Common myeloid progenitor, CD34-positive (primary cell): ENCODE measurements around the gene ZNF891. TPM values are rescaled to one million over a fixed set of nuclear protein-coding genes. Genes with fewer than 3 reads are reported as not detected.

Experiments used
- CTCF ChIA-PET: fragments of 350-600 bp; sonication (Branson Sonifier 250); formaldehyde crosslinking; loops from one replicate; lab custom pipeline; 2021; ENCODE audit warnings: antibody characterized with exemption; lab: Charles Lee
- POLR2A ChIA-PET: fragments of 350-600 bp; sonication (Branson Sonifier 250); formaldehyde crosslinking; loops from one replicate; lab custom pipeline; 2021; ENCODE audit warnings: antibody characterized with exemption; lab: Charles Lee
- DNase-seq, 3 donors: peaks; one replicate each; pipeline versions ENCODE4 v3.0.0 to v3.0.0-alpha.2; 2013
- H3K27ac ChIP-seq, 2 experiments: 1 replicate in 1 of 2; 2 replicates in 1 of 2; pipeline ENCODE4 v1.7.0; 2013; ENCODE audit warnings: inconsistent platforms in 2 of 2, low read length in 2 of 2, mild to moderate bottlenecking in 2 of 2, low read depth in 1 of 2, moderate library complexity in 1 of 2; ENCODE audit not compliant: severe bottlenecking in 2 of 2, insufficient read depth in 1 of 2, poor library complexity in 1 of 2
- H3K27me3 ChIP-seq, 5 experiments: replicated peaks in 2 of 5; 1 replicate in 3 of 5; 2 replicates in 2 of 5; pipeline versions ENCODE4 v1.6.1 to v1.7.0; 2013; ENCODE audit warnings: low read length in 4 of 5, mild to moderate bottlenecking in 2 of 5, moderate library complexity in 2 of 5, inconsistent platforms in 1 of 5; ENCODE audit not compliant: insufficient read depth in 5 of 5, control insufficient read depth in 4 of 5
- H3K36me3 ChIP-seq, 4 experiments: 1 replicate in 2 of 4; 2 replicates in 2 of 4; pipeline versions ENCODE4 v1.6.1 to v1.7.0; 2013; ENCODE audit warnings: low read length in 3 of 4, control low read depth in 1 of 4, mild to moderate bottlenecking in 1 of 4; ENCODE audit not compliant: control insufficient read depth in 4 of 4, insufficient read depth in 4 of 4
- H3K4me1 ChIP-seq, 4 experiments: 1 replicate in 3 of 4; 2 replicates in 1 of 4; pipeline versions ENCODE4 v1.6.1 to v1.7.1; 2013; ENCODE audit warnings: low read length in 3 of 4, mild to moderate bottlenecking in 3 of 4, control low read depth in 1 of 4, inconsistent platforms in 1 of 4, moderate library complexity in 1 of 4; ENCODE audit not compliant: control insufficient read depth in 4 of 4, insufficient read depth in 4 of 4; ENCODE audit errors: control extremely low read depth in 1 of 4
- H3K4me3 ChIP-seq, 7 experiments: 1 replicate in 4 of 7; 2 replicates in 3 of 7; pipeline versions ENCODE4 v1.5.1 to v1.7.0; 2013; ENCODE audit warnings: mild to moderate bottlenecking in 7 of 7, low read length in 6 of 7, moderate library complexity in 6 of 7, inconsistent platforms in 2 of 7, low read depth in 2 of 7, control low read depth in 1 of 7; ENCODE audit not compliant: insufficient read depth in 4 of 7, control insufficient read depth in 1 of 7; ENCODE audit errors: extremely low read depth in 1 of 7
- H3K9me3 ChIP-seq, 5 experiments: 1 replicate in 4 of 5; 2 replicates in 1 of 5; pipeline versions ENCODE4 v1.6.1 to v1.7.1; 2013; ENCODE audit warnings: low read length in 4 of 5, mild to moderate bottlenecking in 2 of 5, inconsistent platforms in 1 of 5, low read depth in 1 of 5, moderate library complexity in 1 of 5; ENCODE audit not compliant: control insufficient read depth in 4 of 5, insufficient read depth in 2 of 5; ENCODE audit errors: control extremely low read depth in 1 of 5
- WGBS: methylation state at CpG from one replicate; pipeline ENCODE4 v1.1.5; 2013; ENCODE audit not compliant: insufficient coverage; 5-methylcytosine and 5-hydroxymethylcytosine counted together
- polyA plus RNA-seq: library from polyadenylated mRNA; unstranded; fragments of 120-200 nt; gene quantifications from one replicate; pipeline ENCODE4 v1.2.1, GENCODE V29; 2013

Gene ZNF891
- polyA plus RNA-seq: 3.7 TPM

DNA sequence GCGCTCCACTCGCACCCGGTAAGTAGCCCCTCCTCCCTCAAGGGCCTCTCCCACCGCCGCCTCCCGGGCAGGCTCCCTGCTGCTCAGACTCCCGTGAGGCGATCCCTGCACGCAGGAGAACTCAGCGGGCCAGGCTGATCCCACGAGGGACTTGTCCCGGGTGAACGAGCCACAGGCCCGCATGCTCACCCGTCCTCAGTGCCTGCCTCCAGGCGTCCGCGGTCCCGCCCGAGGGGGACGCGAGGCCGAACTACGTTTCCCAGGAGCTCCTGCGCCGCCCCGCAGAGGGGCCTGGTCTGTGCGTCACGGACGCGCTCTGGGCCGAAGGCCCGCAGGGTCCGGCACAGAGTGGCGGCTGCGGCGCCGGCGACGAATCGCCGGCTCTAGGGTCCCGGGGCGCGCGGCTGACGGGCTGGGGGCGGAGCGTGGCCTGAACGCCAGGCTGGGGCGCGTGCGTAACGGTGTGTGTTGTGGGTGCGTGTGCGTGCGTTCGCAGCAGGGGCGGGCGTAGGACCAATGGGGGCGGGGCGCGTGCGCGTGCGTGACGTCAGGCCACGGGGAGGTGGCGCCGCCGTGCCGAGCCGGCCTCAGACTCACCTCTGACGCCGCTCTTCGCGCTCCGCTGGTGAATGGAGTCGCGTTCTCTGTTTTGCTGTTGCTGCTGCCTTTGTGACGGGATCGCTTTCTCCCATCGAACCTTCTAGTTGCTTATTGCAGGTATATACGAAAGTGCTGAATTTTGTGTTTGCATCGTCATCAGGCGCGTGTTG is at the start of gene ZNF891, which contains the start of gene ZNF10:
Gene ZNF891 (minus strand): TSS at position 237 of the 770 bp plus-strand sequence. CDS start 8,356 bp downstream, outside the sequence.
Gene ZNF10 (plus strand): TSS at position 590 of the 770 bp plus-strand sequence. CDS start 13,866 bp downstream, outside the sequence.
- Histone ChIP-seq H3K27ac (peak within 1 kb of the TSS; percentile 93 to 96), H3K9me3 (peaks cover 7 to 50% (median 35%) of the 10 kb centered on the region in 5 experiments), H3K36me3 (peaks cover 9 to 38% (median 28%) of the 10 kb centered on the region in 4 experiments), H3K27me3 (no peaks in the 10 kb centered on the region), H3K4me1 (peaks cover 0 to 9% (median 4%) of the 10 kb centered on the region in 4 experiments), H3K4me3 (peak within 1 kb of the TSS; percentile 82 to 96 (median 91))
- WGBS: under 1% methylated on average over 50 of the region's 87 CpGs
- CTCF ChIA-PET: interaction anchor here (1.6 to 1.7 kb wide), 2 partner anchors 50 to 72 kb away, joined by 3 to 5 read pairs; no protein-coding TSS in a partner anchor
- POLR2A ChIA-PET: interaction anchor here (0.5 to 1.5 kb wide), 3 partner anchors 50 to 243 kb away, joined by 3 to 11 read pairs (median 3); partner anchors contain the start of genes CHFR and ZNF140
- peak; percentile 97 to 99 (median 98) for DNase-seq

DNA sequence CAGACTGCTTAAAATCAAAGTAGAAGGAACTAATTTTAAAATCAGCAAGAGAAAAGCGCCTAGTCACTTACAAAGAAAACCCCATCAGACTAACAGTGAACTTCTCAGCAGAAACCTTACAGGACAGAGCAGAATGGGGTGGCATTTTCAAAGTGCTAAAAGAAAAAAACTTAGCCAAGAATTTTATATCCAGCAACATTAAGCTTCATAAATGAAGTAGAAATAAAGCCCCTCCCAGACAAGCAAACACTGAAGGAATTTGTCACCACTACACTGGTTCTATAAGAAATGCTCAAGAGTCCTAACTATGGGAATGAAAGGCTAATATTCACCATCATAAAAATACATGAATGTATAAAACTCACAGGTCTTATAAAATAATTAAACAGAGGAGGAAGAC is 44.8 kb upstream of the ZNF891 start:
- no peaks in the 10 kb centered on the region for H3K27me3 ChIP-seq
- ChIA-PET POLR2A (no interaction called here), CTCF (no interaction called here)
- no peaks in the 10 kb centered on the region for H3K36me3 ChIP-seq
- no peaks in the 10 kb centered on the region for H3K4me1 ChIP-seq
- no peak overlapping the region for H3K27ac ChIP-seq
- no peak for DNase-seq
- H3K9me3 ChIP-seq: peaks cover 9 to 66% (median 29%) of the 10 kb centered on the region in 5 experiments
- WGBS: 100% methylated on average over 1 of the region's 1 CpG
- no peak overlapping the region for H3K4me3 ChIP-seq

DNA sequence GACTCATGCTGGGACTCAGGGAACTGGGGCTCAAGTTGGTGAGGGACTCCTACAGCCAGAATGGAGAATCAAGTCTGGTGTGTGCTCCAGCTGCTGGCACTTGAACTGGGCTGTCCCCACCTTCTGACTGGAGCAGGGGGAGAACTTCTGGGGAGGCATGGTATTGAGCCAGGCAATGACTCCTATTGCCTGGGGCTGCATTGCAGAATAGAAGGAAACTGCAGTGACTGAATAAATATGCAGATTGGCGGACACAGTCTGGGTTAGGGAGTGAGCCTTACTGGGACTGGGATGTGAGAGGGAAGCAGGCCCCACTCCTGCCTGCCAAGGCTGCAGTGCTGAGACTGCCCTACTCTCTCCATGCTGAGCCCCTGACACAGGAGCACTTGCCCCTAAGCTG is 42.4 kb upstream of the ZNF891 start:
- ChIA-PET POLR2A (no interaction called here), CTCF (no interaction called here)

DNA sequence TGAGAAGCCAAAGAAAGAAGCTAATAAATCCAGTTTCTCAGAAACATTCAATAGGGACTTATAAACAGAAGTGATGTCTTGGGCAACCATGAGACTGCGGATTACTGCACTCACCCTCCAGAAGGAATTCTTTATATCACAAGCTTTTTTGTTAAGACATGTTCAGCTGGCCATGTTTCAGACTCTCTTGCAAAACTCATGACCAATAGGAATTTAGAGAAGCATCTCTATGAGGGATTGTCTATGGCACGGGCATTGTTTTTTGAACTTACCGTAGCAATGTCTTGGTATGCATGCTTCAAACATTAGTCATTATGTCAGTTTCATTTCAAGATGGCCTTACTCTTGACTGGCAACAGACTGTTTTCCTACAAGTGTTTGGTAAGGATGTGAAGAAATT is 35.7 kb upstream of the ZNF891 start:
- Histone ChIP-seq H3K36me3 (no peaks in the 10 kb centered on the region), H3K4me1 (no peaks in the 10 kb centered on the region)
- POLR2A ChIA-PET: no interaction called here

More for the DNA sequence above, 42.4 kb upstream of the ZNF891 start:
- Histone ChIP-seq H3K4me1 (no peaks in the 10 kb centered on the region), H3K4me3 (no peak overlapping the region), H3K36me3 (no peaks in the 10 kb centered on the region), H3K27ac (no peak overlapping the region), H3K9me3 (peaks cover 11 to 73% (median 27%) of the 10 kb centered on the region in 5 experiments), H3K27me3 (no peaks in the 10 kb centered on the region)
- DNase-seq: no peak
- 100% methylated on average over 1 of the region's 1 CpG for WGBS

DNA sequence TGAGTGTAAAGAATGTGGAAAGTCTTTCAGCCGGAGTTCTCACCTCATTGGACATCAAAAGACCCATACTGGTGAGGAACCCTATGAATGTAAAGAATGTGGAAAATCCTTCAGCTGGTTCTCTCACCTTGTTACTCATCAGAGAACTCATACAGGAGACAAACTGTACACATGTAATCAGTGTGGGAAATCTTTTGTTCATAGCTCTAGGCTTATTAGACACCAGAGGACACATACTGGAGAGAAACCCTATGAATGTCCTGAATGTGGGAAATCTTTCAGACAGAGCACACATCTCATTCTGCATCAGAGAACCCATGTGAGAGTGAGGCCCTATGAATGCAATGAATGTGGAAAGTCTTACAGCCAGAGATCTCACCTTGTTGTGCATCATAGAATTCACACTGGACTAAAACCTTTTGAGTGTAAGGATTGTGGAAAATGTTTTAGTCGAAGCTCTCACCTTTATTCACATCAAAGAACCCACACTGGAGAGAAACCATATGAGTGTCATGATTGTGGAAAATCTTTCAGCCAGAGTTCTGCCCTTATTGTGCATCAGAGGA is 26.1 kb upstream of the ZNF891 start:
- peak overlapping the region in 1 of 7 experiments; percentile 1 for H3K4me3 ChIP-seq
- no peak for DNase-seq
- no peaks in the 10 kb centered on the region for H3K27me3 ChIP-seq
- no peak overlapping the region for H3K27ac ChIP-seq
- H3K9me3 ChIP-seq: peaks cover 38 to 91% (median 65%) of the 10 kb centered on the region in 5 experiments
- peaks cover 43 to 74% (median 47%) of the 10 kb centered on the region in 4 experiments for H3K36me3 ChIP-seq
- H3K4me1 ChIP-seq: no peaks in the 10 kb centered on the region
- ChIA-PET CTCF (interaction anchor here (1.3 kb wide), 1 partner anchor 12 kb away, joined by 3 read pairs; no protein-coding TSS in a partner anchor), POLR2A (interaction anchor here (0.6 kb wide), 1 partner anchor 147 kb away, joined by 3 read pairs; no protein-coding TSS in a partner anchor)
- WGBS: no CpG with 5 or more reads among the region's 2 CpGs

More for the DNA sequence above, 35.7 kb upstream of the ZNF891 start:
- DNase-seq: no peak
- CTCF ChIA-PET: no interaction called here
- H3K27me3 ChIP-seq: no peaks in the 10 kb centered on the region
- 100% methylated on average over 2 of the region's 3 CpGs for WGBS
- peaks cover 10 to 72% (median 24%) of the 10 kb centered on the region in 5 experiments for H3K9me3 ChIP-seq
- H3K27ac ChIP-seq: no peak overlapping the region
- H3K4me3 ChIP-seq: no peak overlapping the region

DNA sequence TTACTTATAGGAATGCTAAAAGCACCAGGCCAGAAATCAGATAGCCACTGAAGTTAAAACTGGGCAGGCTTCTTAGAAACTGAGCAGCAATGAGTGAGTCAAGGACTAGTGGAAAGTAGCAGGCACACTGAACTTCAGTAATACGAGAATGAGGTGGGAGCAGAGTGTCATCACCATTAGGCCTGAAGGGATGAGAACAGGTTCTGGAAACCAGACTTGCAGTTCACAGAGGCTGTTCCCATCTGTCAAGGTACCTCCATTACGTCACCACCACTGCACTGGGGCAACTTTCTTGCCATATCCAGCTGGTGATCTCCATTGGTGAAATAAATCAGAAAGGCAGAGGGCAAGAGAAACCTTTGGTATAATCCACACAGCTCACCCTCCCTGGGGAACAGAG is 15.9 kb upstream of the ZNF891 start:
- POLR2A ChIA-PET: no interaction called here

More for the DNA sequence above, 15.9 kb upstream of the ZNF891 start:
- CTCF ChIA-PET: interaction anchor here (1.6 kb wide), 1 partner anchor 13 kb away, joined by 3 read pairs; no protein-coding TSS in a partner anchor
- Histone ChIP-seq H3K4me3 (no peak overlapping the region), H3K4me1 (no peaks in the 10 kb centered on the region), H3K9me3 (peaks cover 17 to 88% (median 59%) of the 10 kb centered on the region in 5 experiments), H3K27ac (no peak overlapping the region), H3K36me3 (peaks cover 16 to 76% (median 43%) of the 10 kb centered on the region in 4 experiments), H3K27me3 (no peaks in the 10 kb centered on the region)
- no peak for DNase-seq
- WGBS: 100% methylated on average over 1 of the region's 2 CpGs
